Putamen (tissue), 1 donor: ENCODE results near the gene FGD3.

Experiments
- DNase-seq: peaks from one replicate; pipeline ENCODE4 v3.0.0-alpha.2; 2016; ENCODE audit warnings: low spot score

FGD3 gene

DNA sequence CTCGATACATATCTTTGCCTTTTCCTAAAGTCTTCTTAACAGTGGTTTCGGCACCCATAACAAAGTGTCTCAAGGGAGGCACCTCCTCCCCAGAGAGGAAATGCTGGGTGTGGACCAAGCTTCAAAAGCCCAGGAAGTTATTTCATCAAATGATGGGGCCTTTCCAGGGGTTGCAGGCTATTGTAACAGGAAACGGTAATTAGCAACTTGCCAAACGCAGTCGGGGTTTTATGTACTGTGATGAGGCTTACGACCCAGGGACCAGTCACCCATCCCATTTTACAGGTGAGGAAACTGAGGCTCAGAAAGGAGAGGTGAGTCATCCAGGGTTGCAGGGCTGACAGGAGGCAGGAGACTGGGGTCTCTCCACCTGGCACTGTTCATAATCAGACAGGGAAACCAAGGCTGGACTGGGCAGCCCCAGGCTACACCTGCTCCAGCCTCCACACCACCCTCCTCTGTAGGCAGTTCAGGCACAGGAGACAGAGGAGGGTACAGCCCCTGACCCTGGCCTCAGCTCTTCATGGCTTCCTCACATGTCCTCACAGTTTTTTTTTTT lies 81.2 kb downstream of the FGD3 start:
- DNase-seq: no peak

DNA sequence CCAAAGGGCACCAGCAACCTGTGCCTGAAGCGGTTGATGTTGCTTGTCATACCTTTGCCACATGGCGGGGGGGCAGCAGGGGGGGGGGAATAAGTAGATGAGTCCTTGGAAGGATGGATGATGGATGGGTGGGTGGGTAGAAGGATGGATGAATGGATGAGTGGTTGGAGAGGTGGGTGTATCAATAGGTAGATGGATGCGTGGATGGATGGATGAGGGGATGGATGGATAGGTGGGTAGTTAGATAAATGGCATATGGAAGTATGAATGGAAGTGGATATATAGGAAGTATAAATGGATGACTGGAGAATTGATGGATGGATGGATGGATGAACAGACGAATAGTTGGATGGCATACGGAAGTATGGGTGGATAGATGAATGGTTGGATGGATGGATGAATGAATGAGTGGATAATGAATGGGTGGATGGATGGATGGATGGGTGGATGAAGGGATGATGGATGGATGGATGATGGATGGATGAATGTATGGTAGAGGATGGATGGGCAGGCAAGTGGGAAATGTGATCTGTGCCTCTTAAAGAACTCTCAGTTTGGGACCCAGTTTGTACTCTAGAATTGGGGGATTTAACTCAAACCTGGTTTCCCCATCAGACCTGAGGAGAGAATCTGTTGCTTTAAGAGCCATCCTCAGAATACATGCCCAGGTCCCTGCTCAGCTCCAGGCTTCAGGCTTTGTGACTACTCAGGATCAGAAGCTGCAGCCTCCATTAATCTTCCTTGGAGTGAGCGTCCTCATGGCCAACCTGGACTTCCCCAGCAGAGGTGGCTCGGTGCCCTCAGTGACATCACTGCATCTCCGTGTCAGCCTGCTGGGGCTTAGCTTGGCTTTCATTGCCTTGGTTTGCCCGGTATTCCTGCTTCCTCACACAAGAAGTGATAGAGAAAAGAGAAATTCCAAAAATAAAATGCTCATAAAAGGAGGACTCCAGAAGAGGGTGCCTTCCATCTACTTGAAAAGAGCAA lies 83.6 kb downstream of the FGD3 start:
- DNase-seq: no peak

DNA sequence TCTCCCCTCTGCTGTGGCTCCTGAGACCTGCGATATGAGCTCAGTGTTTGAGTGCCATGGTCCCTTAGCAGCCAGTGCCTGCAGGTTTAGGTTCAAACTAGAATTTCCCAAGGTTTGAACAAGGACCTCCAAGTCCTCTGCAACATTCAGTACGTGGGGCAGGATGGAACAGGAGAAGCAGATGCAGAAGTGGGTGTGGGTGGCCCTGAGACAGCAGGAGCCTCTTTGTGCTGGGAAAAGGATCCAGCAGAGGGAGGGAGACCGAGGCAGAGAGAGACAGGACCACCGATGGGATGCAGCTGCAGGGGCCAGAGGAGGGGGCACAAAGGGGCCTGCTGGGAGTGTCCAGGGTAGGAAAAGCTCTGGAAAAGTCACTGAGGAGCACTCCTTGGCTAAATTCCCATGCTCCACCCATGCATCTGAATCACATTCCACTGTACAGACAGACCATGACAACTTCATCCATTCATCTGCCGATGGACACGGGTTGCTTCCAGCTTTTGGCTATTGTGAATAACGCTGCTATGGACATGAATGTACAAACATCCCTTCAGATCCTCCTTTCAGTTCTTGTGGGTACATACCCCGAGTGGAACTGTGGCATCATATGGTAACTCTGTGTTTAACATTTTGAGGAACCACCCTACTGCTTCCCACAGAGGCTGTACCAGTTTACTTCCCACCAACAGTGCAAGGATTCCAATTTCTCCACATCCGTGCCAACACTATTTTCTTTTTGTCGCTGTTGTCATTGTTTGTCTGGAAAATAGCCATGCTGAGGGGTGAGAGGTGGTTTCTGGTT lies 84.5 kb downstream of the FGD3 start:
- DNase-seq: no peak

DNA sequence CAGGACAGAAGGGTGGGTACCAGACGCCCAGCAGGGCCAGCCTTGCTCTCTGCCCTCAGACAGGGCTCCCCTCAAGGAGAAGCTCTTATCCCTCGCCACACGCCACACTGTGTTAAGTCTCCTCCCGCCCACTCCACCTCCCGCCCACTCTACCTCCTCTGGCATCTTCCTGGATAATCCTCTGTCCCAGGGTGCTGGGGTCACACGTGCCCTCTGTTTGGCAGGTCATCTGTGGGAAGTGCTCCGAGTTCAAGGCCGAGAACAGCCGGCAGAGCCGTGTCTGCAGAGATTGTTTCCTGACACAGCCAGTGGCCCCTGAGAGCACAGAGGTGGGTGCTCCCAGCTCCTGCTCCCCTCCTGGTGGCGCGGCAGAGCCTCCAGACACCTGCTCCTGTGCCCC lies 85.2 kb downstream of the FGD3 start:
- DNase-seq: no peak

DNA sequence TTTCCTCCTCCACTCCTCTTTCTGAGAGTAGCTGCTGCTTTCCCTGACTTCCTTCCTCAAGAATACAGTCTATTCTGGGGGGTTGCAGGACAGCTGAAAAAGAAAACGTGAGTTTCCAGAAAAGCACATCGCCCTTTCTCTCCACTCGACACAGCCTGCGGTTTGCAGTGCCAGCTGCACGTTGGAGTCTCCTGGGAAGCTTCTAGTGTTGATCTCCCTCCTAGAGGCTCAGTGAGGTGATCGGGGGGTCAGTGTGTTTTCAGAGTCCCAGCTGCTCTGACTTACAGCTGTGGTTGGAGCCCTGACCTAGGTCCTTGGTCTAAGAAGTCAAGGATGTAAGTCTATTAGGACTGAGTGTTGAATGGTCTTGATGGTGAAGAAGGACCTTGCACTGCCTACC lies 86.2 kb downstream of the FGD3 start:
- DNase-seq: no peak

DNA sequence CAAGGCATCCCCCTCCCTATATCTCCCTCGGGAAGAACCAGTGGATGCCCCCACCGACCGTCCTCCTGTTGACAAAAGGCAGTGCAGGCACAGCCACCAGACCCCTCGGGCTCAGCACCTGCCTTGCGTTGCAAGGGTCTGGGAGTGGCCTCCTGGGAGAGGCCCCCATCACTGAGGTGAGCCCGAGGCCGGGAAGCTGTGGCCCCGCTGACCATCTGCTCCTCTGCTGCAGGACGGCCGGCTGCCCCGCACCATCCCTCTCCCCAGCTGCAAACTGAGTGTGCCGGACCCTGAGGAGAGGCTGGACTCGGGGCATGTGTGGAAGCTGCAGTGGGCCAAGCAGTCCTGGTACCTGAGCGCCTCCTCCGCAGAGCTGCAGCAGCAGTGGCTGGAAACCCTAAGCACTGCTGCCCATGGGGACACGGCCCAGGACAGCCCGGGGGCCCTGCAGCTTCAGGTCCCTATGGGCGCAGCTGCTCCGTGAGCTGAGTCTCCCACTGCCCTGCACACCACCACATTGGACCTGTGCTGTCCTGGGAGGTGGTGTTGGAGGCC lies 87.9 kb downstream of the FGD3 start:
- DNase-seq: no peak

DNA sequence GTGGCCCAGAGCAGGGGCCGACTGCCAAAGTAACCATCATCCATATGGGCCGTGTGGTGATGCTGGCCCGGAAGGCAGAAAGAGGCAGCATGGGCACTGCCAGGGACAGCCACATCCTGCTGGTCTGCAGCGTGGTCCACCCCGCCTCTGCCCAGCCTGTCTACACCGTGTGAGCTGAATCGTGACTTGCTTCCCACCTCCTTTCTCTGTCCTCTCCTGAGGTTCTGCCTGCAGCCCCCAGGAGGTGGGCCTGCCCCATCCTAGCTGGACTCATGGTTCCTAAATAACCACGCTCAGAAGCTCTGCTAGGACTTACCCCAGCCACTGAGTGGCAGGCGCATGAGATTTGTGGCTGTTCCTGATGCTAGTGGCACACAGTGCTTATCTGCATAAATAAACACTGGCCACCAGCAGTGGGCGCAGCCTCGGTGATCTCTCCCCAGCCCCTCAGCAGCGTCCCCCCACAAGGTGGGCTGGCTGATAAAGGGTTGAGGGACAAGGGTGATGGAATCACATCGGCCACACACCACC lies 88.6 kb downstream of the FGD3 start:
- DNase-seq: no peak

DNA sequence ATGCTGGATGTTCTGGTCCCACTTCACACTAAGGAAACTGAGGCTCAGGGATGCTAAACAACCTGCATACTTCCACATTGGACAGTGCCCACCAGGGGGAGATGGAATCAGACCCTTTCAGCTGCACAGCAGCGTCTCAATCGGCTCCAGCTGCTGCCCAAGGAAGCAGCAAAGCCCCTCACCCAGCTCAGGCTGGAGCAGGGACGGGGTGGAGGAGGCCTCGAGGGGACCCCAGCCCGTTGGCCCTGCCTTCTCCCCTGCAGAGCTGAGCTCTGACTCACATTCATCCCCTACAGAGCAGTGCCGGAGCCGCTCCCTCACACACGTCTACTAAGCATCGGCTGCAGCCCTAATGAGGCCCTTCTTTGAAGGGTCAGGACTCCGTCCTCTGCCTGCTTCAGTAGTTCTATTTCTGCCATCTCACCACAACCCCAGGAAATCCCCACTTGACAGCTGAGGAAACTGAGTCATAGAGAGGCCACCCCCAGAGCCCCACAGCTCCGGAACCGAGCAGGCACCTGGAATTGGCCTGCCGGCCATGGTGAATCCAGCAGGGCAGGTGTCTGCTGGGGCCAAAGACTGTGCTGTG lies 89.7 kb downstream of the FGD3 start:
- DNase-seq: no peak

DNA sequence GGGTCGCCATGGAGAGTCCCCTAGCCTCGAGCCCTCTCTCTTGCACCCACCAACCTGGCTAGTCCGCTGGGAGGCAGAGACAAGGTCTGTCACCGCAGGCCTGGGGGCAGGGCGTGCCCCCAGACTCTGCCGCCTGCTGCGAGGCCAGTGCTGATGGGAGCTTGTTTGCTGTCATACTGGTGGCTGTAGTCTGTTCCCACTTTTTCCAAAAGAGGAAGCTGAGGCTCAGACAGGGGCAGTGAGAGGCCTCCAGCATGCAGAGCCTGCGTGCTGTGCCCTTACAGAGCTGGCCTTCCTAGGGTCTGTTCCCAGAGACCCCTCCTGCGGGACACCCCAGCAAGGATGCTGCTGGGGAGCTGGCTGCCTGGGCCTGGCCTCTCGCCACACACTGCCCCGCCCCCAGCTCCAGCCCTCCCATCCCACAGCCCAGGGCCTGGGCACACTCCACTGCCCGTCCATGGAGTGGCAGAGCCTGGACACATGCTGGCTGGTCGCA lies 90.2 kb downstream of the FGD3 start:
- peak; percentile 33 for DNase-seq

DNA sequence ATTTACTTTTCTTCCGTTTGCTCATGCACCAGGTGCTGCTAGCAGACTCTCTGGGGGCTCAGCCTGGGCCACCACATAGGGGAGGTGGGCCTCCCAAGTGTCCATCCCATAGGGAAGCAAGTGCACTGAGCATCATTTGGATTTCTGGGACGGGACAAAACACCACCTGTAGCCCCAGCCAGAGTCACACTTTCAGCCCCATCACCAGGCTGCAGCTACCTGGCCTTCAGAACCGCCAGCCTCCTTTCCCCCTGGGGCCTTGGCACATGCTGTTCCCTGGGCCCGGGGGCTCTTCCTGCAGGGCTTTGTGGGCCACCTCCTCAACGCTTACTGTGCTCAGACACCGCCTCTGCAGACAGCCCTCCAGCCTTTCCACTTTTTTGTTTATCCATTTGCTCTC lies 91.6 kb downstream of the FGD3 start:
- DNase-seq: no peak

DNA sequence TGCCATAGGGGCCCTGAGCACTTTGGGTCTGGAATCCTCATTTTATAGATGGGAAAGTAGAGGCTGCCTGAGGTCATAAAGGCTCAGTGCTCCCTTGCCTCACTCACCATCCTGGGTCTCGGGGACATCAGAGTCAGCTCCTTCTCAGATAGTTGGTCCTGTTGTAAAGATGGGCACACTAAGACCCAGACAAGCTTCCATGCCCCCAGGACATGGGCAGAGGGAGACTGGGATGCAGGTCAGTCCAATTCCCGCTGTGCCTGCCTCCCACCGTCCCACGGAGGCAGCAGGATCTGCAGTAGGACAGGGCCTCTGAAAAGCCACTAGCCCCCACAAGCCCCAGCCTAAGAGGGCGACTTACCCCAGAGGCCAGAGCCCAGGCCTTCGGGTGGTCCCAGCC lies 92.1 kb downstream of the FGD3 start:
- no peak for DNase-seq

DNA sequence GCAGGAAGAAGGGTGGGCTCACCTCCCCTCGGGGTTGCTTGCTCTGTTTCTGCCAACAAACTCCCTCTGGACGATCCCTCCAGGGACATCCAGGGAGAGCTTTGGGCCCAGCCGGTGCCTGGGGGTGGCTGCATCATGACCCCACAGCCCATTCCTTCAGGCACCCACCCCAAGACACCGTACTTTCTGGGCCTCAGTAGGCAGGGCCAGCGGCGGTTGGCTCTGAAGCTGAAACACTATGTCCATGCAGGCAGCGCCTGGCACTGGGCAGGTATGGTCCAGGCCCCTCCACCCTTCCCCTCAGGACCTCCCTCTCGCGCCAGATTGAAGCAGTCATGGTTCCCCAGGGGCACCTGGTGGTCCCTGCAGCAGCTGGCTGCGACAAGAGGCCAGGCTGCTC lies 92.7 kb downstream of the FGD3 start:
- no peak for DNase-seq

DNA sequence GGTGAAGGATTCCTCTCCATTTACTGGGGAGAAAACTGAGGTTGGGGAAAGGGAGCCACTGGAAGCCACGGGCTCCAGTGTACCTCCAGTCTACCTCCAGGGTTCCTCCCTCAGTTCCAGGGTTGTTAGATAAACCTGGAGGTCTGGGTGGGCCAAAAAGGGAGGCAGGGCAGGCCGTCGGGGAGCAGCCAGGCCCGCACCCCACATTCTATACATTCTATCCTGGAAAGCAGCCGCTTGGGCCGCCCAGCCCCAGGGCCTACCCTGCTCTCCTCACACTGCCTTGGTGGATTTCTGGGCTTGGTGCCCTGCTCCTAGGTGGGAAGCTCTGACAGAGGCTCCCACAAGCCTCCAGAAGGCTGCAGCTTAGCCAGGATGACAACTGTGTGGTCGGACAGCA lies 93.1 kb downstream of the FGD3 start:
- DNase-seq: no peak

DNA sequence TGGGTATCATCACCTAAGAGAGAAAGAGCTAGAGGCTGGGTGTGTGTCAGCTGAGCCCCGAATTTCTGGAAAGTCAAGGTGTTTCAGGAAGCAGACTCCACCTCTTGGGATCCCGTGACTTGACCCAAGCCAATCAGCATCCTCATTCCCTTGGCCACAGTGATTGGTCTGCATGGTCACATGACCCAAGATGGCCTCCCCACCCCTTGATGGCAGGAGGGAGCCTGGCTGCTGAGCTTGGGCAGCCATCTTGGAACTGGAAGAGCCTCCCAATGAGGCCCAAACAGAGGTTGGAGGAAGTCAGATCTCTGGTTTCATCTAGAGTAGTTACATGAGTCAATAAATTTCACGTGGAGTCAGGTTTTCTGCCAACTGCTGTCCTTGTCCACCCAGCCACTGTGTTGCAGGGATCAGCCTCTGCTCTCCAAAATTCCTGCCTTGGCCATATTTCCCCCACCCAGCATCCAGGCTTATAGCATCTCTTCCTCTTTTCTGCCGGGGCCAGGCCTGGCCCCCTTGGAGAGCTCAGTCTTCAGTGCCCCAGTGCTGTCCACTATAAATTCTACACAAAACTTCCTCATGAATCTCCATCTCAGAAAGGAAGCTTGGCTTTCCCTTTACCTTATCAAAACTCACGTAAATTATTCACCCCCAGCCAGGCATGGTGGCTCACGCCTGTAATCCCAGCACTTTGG lies 93.9 kb downstream of the FGD3 start:
- no peak for DNase-seq

DNA sequence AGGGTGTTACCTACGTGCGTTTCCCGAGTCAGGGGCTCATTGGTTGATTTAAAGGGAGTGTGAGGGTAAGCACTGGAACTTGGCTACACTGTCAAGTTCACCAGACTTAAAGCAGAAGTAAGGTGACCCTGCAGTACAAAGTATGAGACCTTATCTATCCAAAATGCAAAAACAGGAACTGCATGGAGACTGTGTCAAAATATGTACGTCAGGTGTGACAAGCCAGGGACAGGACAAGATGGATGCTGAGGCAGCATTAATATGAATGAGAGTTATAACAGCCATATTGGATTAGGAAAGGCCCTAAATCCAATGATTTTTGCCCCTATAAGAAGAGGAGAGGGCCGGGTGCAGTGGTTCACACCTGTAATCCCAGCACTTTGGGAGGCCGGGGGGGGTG lies 95.8 kb downstream of the FGD3 start:
- no peak for DNase-seq

DNA sequence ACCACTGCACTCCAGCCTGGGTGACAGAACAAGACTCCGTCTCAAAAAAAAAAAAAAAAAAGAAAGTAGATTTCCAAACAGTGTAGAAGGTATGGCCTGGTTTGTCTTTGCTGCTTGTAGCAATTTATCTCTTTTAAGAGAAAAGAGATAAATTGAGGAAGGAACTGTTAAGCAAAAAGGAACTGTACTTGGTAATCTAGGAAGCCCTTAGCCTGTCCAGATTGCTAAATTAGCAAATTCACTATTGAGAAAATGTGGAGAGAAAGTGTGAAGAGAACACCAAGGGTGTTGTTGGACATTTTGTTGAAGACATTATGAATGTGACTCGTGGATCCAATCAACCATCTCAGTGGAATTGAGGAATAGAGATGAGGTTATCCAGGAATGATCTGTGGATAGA lies 98.2 kb downstream of the FGD3 start:
- DNase-seq: no peak

DNA sequence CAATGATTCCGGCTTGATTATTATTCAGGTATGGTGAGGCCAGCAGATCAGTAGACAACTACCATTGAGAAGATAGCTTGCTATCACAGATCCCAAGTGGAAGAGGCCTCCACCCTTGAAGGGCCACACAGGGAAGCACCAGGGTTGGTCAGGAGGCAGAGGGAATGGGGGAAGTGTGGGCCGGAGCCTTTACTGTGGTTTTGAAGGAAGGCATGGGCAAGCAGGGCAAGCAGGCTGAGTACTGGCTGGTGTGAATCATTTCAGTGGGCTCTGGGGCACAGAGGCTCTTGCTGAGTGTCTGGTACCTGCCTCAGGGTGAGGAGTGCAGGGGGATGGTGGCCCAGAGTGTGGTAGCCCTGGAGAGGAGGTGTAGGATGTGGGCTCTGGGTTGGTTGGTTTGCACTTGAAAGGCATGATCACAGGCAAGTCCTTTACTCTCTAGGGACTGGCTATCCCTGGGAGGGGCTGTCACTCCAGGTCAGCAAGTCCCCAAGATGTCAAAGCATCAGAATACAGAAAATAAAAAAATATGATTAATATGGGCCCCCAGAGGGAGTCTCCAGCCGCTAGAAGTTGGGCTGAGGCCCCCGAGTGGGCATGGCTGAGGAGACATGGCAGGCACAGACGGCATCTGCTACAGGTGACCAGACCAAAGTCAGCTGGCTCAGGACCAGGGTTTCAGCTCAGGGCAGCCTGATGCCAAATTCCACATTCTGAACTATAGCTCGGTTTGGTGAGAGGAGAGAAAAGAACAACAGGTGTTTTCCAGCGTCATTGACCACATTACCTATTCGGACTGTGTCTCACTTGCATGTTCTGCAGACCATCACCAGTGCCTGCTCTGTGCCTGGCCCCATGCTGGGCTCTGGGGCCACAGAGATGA lies 101.5 kb downstream of the FGD3 start:
- no peak for DNase-seq

DNA sequence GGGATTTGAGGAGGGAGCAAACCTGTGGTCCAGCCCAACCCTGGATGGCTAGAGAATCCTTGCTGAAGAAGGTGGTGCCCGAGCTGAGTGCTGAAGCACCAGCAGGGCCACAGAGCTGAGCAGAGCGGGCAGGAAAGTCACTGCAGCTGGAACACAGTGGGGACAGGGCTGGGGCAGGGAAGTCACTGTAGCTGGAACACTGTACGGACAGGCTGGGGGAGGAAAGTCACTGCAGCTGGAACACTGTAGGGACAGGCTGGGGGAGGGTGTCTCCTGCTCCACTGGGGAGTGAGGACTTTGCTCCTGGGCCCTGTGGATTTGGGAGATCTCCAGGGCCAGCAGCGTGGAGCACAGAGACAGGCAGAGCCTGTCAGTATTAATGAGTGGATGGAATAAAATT lies 102.2 kb downstream of the FGD3 start:
- DNase-seq: no peak

DNA sequence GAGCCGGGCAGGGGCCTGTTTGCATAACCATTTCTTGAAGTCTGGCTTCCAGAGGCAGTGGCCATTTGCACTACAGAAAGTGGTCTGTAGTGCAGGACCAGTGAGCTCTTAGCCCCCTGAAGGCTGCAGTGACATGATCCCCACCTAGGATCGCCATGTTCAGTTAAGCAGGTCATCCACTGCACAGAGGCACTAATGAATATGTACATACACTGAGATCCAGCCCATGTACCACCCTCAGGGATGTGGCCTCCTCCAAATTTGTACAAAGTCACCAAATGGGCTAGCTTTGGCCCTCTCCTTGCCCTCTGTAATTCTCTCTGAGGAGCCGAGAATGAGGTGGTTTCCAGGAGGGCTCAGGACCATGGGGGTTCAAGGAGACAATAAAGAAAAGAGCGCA lies 102.9 kb downstream of the FGD3 start:
- no peak for DNase-seq

DNA sequence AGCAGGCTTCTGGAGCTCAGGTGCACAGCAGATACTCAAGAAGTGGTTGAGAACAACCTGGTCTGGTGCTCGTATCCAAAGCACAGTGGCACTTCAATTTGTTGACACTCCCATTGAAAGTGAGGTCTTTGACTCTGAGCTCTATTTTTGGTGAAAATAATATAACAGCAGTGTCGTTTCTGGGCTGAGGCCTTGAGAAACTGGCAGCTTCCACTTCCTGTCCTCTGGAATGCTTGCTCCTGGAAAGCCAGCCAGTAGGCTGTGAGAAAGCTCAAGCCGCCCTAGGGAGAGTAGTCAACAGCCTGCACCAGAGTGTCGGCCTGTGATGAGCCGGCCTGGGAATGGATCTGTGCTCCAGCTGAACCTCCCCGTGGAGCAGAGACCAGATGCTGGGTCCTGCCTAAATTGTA lies 104.4 kb downstream of the FGD3 start:
- DNase-seq: no peak
